Activated effector memory CD4-positive, alpha-beta T cell treated with anti-CD3 and anti-CD28 coated beads, Interleukin-2, amount 50 U/mL, for 16 hours (primary cell): ENCODE results near the gene BRD3OS.
"Not testable (repeated sequence)": the region's sequence is repeated elsewhere in the genome, so short reads cannot be mapped to it uniquely, and the experiment has no call there.

Source experiments
- DNase-seq: peaks from one replicate; pipeline ENCODE4 v3.0.0-alpha.2; 2020

BRD3OS gene

GRCh38 chr9:134024828-134025605, at the start of gene BRD3OS:
Gene BRD3OS (plus strand): TSS chr9:134025481. CDS start chr9:134026748, 1,267 bp downstream.
- peak; percentile 96 for DNase-seq

- DNase-seq = no peak
Measured at GRCh38 chr9:133975511-133975910, 49.8 kb upstream of the BRD3OS start.

- no peak for DNase-seq
Measured at GRCh38 chr9:133976191-133976861, 49.0 kb upstream of the BRD3OS start.

GRCh38 chr9:133976887-133977286, 48.4 kb upstream of the BRD3OS start:
- no peak for DNase-seq

- DNase-seq = no peak
Measured at GRCh38 chr9:133977421-133978201, 47.7 kb upstream of the BRD3OS start.

GRCh38 chr9:133978226-133978898, 46.9 kb upstream of the BRD3OS start:
- no peak for DNase-seq

- no peak for DNase-seq
Measured at GRCh38 chr9:133978899-133979272, 46.4 kb upstream of the BRD3OS start.

- DNase-seq = no peak
Measured at GRCh38 chr9:133979273-133979920, 45.9 kb upstream of the BRD3OS start.

- DNase-seq = no peak
Measured at GRCh38 chr9:133979921-133980863, 45.1 kb upstream of the BRD3OS start.

- DNase-seq = no peak
Measured at GRCh38 chr9:133980864-133981588, 44.3 kb upstream of the BRD3OS start.

GRCh38 chr9:133981589-133981957, 43.7 kb upstream of the BRD3OS start:
- DNase-seq = no peak

- no peak for DNase-seq
Measured at GRCh38 chr9:133981958-133982681, 43.2 kb upstream of the BRD3OS start.

- no peak for DNase-seq
Measured at GRCh38 chr9:133982971-133983720, 42.1 kb upstream of the BRD3OS start.

GRCh38 chr9:133986061-133986460, 39.2 kb upstream of the BRD3OS start:
- no peak for DNase-seq

- no peak for DNase-seq
Measured at GRCh38 chr9:133986774-133987445, 38.4 kb upstream of the BRD3OS start.

- no peak for DNase-seq
Measured at GRCh38 chr9:133987446-133987788, 37.9 kb upstream of the BRD3OS start.

GRCh38 chr9:133987946-133988665, 37.2 kb upstream of the BRD3OS start:
- DNase-seq = no peak

GRCh38 chr9:133988771-133989170, 36.5 kb upstream of the BRD3OS start:
- DNase-seq = not testable (repeated sequence)
